Fibroblast of villous mesenchyme (primary cell): Measurements from ENCODE around the gene SNX10. TPM values are rescaled to one million over a fixed set of nuclear protein-coding genes. Genes with fewer than 3 reads are reported as not detected.

Experiments
- DNase-seq: peaks from one replicate; pipeline ENCODE4 v3.0.0-alpha.2; 2010; ENCODE audit warnings: low read depth
- H3K4me3 ChIP-seq: 2 replicates; pipeline ENCODE4 v1.5.1; 2011; ENCODE audit warnings: low read depth, mild to moderate bottlenecking, low read length
- CTCF ChIP-seq: IDR thresholded peaks from 2 replicates; pipeline ENCODE4 v1.5.1; 2012; ENCODE audit warnings: low read depth, mild to moderate bottlenecking, low read length; ENCODE audit not compliant: insufficient read depth
- total RNA-seq: library from RNA; depleted of rRNA; stranded (reverse); fragments of >200 nt; gene quantifications from 2 replicates; pipeline ENCODE4 v1.2.3, GENCODE V29; 2012

The SNX10 gene
- total RNA-seq, 1 donor, result 0.86 TPM

- H3K4me3 ChIP-seq, result no peak overlapping the region
- no peak for DNase-seq
- no peak for TF ChIP-seq CTCF
Observed at GRCh38 chr7:26381476-26382353, 90.1 kb downstream of the SNX10 start.

DNA sequence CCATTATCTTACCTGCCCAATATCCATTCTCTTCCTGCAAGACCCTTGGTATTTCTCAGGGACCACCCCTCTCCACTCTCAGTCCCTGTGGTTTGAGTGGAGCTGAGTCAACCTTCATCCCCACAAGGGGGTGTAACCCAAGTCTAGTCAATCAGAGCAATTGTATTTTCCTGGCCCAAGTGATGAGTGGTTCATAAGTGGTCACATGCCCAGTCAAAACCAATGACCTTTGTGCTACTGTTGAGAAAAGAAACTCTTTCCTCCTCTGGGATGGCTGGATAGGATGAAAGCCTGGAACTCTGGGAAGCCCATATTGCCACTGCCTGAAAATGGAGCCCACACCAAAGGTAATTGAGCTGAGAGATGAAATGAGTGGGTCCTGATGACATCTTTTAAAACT lies 93.6 kb downstream of the SNX10 start:
- no peak for DNase-seq
- H3K4me3 ChIP-seq, result no peak overlapping the region
- no peak for TF ChIP-seq CTCF

- no peak for TF ChIP-seq CTCF
- no peak for DNase-seq
- no peak overlapping the region for H3K4me3 ChIP-seq
Observed at GRCh38 chr7:26387731-26388130, 96.1 kb downstream of the SNX10 start.

DNA sequence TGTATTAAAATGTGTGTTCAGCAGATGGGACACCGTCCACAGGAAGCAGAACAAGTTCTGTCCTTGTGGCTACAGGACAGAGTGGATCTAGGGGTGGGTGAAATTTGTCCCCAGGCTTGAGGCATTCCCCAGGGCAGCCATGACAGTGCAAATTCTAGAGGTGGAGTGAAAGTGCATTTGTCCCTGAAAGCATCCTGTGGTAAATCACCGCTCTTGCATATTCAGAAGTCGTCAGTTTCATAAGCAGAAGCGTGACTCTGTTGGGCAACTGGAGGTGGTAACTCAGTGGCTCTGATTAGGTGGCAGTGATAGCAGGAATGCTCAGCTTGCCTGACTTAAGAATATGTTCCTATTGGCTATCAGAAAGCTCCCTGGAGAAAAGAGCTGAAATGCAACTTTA lies 96.6 kb downstream of the SNX10 start:
- TF ChIP-seq CTCF, result no peak
- H3K4me3 ChIP-seq, result no peak overlapping the region
- DNase-seq, result no peak

GRCh38 chr7:26390016-26390415 lies 98.4 kb downstream of the SNX10 start:
- no peak for TF ChIP-seq CTCF
- DNase-seq, result no peak
- H3K4me3 ChIP-seq, result no peak overlapping the region

- no peak for TF ChIP-seq CTCF
- DNase-seq, result no peak
- no peak overlapping the region for H3K4me3 ChIP-seq
Observed at GRCh38 chr7:26393818-26394217, 102.2 kb downstream of the SNX10 start.

DNA sequence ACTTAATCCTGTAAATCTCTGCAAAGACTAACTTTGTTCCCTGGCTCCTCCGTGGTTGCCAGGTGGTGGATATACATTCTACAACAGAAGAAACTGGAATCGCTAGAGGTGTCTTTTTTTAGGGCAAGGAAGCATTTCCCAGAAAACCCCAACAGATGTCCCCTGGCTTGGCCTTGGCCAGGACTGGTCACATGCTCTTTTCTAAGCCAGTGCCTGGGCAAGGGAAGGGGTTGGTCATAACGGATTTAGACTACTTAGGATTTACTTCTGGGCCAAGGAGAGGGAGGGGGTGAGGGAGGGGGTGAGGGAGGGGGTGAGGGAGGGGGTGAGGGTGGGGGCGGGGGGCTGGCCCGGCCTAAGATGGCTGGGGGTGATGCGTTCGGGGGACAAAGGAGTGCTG lies 105.7 kb downstream of the SNX10 start:
- no peak for TF ChIP-seq CTCF
- no peak overlapping the region for H3K4me3 ChIP-seq
- no peak for DNase-seq
